ENCODE results near the gene CHCHD1. TPM values are rescaled to one million over a fixed set of nuclear protein-coding genes. Genes with fewer than 3 reads are reported as not detected.

The CHCHD1 gene
- polyA plus RNA-seq, 1 donor from 2014 or later = 54.4 TPM

DNA sequence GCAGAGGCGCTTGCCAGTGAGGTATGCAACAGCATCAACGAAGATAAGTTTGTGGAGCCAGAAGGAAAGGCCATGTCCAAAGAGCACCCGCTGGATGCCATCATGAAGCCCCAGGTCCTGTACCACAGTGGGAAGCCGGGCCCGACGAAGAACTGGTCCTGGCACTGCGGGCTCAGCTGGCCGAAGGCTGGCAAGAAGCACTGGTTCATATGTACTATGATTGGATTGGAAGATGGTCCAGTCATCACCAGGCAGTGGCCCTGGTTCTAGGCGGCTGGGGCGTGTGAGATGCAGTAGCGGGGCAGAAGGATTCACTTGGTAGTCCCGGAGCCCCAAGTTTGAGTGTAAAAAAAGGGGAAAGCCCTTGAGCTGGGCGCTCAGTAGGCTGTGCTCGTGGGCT is 25.6 kb downstream of the CHCHD1 start:
- Mint-ChIP-seq H3K27me3 (no peaks in the 10 kb centered on the region), H3K9me3 (no peaks in the 10 kb centered on the region), H3K4me1 (peaks cover 24 to 35% (median 33%) of the 10 kb centered on the region in 3 donors), H3K4me3 (peak overlapping the region in 1 of 4 donors; percentile 21), H3K27ac (peak overlapping the region in 1 of 3 donors; percentile 66), H3K36me3 (peaks cover 6% of the 10 kb centered on the region)

DNA sequence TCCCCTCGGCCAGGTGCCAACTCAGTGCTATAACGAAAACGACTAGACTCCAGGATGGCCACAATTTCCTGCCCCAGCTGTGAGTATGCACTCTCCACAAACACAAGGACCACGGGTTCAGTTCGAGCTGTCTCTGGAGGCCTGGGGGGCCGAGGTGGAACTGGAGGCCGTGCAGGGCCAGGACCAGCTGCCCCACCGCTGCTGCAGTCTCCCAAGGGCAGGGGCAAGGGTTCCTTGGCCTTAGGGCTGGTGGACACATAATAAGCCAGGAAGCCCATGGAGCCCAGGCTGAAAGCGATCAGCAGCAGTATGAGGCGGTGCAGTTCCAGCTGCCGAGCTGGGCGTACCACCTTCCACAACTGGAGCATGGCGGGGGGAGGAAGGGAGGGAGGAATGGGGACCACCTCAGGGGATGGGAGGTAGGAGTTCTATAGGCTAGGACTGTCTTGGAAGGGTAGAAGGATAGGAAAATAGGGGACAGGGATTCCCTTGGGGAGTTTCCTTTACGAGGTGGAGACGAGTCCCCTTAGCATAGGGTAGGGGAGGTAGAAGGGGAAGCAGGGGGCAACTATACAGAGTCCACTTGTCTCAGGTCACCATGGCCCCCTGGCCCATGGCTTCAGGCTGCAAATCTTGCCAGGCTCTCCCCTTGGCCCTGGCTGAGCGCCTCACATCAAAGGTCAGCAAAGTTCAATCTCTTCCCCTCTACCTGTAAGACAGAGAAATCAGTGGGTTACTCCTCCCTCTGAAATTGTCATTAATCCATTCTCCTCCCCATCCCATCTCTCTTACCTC is 26.4 kb downstream of the CHCHD1 start:
- Mint-ChIP-seq H3K36me3 (peaks cover 6% of the 10 kb centered on the region), H3K4me1 (peaks cover 24 to 35% (median 29%) of the 10 kb centered on the region in 3 donors), H3K9me3 (no peaks in the 10 kb centered on the region), H3K27me3 (no peaks in the 10 kb centered on the region), H3K27ac (peak overlapping the region in 1 of 3 donors; percentile 81), H3K4me3 (peak overlapping the region in 2 of 4 donors; percentile 23 to 76)

DNA sequence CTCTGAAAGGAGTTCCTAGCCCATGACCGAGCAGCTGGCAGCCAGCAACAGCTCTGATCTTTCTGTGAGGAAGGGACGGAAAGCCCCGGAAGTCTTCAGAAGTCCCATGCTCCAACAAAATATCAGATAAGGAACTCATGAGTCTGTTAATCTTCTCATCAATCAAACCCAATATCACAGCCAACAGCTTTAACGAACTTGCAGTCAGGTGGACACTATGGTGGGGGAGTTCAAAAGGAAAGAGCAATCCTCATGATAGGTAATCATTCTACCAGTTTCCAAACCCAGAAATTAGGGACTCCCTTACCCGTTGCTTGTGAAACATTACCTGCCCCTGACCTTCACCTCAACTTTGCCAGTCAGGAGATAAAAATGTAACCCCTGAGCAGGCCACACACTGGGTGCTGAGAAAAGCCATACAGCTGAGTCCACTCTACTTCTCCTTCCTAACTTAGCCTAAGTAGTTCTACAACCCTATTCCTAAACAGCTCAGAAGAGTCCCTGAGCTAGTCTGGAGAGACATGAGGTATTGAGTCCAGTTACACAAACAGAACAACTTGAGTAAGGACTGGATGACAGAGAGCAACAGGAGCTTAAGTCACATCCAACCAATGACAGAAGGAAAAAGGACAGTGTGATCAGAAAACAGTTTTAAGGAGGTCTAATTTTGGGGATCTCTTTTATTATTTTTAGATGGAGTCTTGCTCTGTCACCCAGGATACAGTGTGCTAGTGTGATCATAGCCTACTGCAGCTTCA is 27.4 kb downstream of the CHCHD1 start:
- H3K4me1 Mint-ChIP-seq = peaks cover 18 to 27% (median 18%) of the 10 kb centered on the region in 3 donors
- H3K36me3 Mint-ChIP-seq = peaks cover 2% of the 10 kb centered on the region
- H3K27me3 Mint-ChIP-seq = no peaks in the 10 kb centered on the region
- peak overlapping the region; percentile 70 to 82 (median 73) for H3K4me3 Mint-ChIP-seq
- no peaks in the 10 kb centered on the region for H3K9me3 Mint-ChIP-seq
- peak overlapping the region; percentile 63 to 81 (median 78) for H3K27ac Mint-ChIP-seq

DNA sequence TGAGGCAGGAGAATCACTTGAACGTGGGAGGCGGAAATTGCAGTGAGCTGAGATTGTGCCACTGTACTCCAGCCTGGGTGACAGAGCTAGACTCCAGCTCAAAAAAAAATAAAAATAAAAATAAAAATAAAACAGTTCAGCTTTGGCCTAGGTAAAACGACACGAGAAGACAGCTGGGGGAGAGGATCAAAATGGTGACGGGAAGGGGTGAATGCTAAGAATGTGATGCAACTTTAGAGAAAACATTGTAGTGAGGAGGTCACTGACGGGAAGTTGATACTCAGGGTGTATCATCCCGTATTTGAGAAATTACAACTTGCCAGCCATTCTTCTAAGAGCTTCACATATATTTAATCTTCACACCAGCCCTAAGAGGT is 28.5 kb downstream of the CHCHD1 start:
- Mint-ChIP-seq H3K4me3 (peak overlapping the region; percentile 76 to 95 (median 90)), H3K9me3 (no peaks in the 10 kb centered on the region), H3K27me3 (no peaks in the 10 kb centered on the region), H3K4me1 (peaks cover 18 to 27% (median 18%) of the 10 kb centered on the region in 3 donors), H3K27ac (peak overlapping the region; percentile 81 to 95 (median 87)), H3K36me3 (peaks cover 2% of the 10 kb centered on the region)

DNA sequence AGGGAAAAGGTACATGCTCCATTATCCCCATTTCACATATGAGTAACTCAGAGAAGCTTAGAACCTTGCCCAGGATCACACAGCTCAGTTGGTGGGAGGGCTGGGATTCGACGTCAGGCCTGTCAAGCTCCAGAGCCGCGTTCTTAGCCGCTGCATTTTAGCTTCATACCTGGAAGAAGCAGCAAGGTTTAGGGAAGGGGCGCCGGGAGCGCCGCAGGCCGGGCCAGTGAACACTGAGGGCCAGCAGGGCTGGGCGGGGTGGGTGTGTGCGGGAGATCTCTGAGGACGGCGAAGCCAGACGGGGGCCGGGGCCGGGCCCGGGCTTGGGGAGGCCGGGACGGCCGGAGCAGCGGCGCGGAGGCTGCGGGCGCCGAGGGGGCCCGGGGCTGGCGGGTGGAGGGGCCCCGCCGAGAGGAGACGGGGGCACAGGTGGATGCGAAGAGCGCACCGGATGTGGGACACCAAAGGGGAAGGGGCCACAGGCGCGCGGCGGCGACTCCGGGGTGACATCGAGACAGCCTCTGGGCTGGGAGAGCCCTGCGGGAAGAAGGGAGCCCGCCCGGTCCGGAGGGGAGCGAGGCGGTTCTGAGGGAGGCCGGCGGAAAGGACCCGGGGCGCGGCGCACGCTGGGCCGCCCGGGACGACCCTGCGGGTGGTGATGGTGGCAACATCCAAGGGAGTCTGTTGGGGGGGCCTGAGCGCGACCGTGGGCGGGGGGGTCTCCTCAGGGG is 29.1 kb downstream of the CHCHD1 start:
- Mint-ChIP-seq H3K4me1 (peaks cover 16 to 27% (median 18%) of the 10 kb centered on the region in 3 donors), H3K9me3 (no peaks in the 10 kb centered on the region), H3K4me3 (peak overlapping the region; percentile 76 to 95 (median 90)), H3K27ac (peak overlapping the region; percentile 30 to 95 (median 87)), H3K27me3 (no peaks in the 10 kb centered on the region), H3K36me3 (peaks cover 1% of the 10 kb centered on the region)

DNA sequence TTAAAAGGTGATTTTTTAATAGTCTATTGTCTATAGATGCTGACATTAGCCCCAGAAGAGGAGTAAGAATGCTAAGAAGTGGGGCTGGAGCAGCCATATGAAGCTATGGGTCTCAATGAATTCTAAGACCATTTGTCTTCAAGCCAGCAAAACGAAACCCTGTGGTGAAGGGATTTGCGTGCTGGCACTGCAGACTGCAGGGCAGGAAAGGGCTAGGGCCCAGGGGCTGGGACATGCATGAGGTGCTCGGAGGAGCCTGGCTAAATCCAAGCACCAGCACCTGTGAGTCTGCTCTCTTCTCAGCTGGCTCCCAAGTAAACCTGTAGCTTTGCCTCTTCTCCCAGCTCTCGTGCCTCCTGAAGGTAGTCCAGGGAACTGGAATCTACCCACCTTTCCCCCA is 30.8 kb downstream of the CHCHD1 start:
- Mint-ChIP-seq H3K36me3 (peaks cover 2% of the 10 kb centered on the region), H3K27ac (peak overlapping the region; percentile 35 to 93 (median 83))

DNA sequence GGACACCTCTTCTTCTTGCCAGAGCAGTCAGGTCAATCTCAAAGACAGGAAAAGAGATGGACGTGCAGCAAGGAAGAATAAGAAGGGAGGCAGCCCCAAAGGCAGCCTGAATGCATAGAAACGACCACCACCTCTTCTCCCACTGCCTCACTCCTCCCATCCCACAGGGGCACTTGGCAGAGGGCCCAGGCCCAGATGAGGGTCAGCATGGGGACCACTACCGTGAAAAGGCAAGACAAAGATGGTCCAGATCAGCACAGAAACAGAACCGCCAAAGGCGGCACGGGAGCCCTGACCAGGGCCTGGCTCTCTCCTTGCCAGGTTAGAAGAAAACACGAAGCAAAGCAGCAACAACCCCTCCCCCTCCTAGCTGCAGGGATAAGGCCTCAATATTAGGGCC is 31.5 kb downstream of the CHCHD1 start:
- Mint-ChIP-seq H3K4me3 (peak overlapping the region in 2 of 4 donors; percentile 12 to 85), H3K27me3 (no peaks in the 10 kb centered on the region), H3K27ac (peak overlapping the region in 2 of 3 donors; percentile 64 to 93), H3K4me1 (peaks cover 9 to 18% (median 12%) of the 10 kb centered on the region in 3 donors), H3K36me3 (peaks cover 2% of the 10 kb centered on the region), H3K9me3 (no peaks in the 10 kb centered on the region)

More for the DNA sequence above, 30.8 kb downstream of the CHCHD1 start:
- H3K27me3 Mint-ChIP-seq = no peaks in the 10 kb centered on the region
- peak overlapping the region in 3 of 4 donors; percentile 67 to 85 (median 72) for H3K4me3 Mint-ChIP-seq
- H3K4me1 Mint-ChIP-seq = peaks cover 9 to 18% (median 13%) of the 10 kb centered on the region in 3 donors
- H3K9me3 Mint-ChIP-seq = no peaks in the 10 kb centered on the region

DNA sequence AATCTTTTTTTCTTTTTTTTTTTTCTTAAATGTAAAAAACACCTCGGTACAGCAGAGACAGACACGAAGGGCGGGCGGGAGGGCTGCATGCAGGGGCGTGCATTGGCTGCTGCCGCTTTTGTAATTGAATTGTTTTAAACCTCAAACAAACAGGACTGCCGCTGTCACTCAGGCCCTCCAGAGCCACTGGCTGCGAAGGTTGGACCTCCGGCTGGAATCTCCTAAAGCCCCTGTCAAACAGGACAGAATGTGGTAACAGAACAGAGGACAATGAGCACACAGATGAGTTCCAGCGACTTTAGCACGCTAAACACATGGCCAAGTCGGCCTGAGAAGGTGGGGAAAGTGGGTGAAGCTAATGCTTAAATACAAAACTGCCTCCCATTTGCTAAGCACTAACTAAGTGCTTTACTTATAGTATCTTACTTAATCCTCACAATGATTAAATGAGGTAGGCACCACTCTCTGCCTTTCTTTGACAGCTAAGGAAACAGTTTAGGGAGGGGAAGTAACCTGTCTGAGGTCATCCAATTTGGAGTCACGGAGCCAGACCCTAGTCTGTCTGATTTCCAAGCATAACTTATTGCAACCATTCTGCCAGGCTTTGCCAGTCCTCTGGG is 32.5 kb downstream of the CHCHD1 start:
- Mint-ChIP-seq H3K27me3 (no peaks in the 10 kb centered on the region), H3K4me3 (peak overlapping the region in 1 of 4 donors; percentile 17), H3K4me1 (peaks cover 1 to 10% (median 5%) of the 10 kb centered on the region in 3 donors), H3K27ac (peak overlapping the region in 1 of 3 donors; percentile 32), H3K36me3 (peaks cover 2% of the 10 kb centered on the region), H3K9me3 (no peaks in the 10 kb centered on the region)

DNA sequence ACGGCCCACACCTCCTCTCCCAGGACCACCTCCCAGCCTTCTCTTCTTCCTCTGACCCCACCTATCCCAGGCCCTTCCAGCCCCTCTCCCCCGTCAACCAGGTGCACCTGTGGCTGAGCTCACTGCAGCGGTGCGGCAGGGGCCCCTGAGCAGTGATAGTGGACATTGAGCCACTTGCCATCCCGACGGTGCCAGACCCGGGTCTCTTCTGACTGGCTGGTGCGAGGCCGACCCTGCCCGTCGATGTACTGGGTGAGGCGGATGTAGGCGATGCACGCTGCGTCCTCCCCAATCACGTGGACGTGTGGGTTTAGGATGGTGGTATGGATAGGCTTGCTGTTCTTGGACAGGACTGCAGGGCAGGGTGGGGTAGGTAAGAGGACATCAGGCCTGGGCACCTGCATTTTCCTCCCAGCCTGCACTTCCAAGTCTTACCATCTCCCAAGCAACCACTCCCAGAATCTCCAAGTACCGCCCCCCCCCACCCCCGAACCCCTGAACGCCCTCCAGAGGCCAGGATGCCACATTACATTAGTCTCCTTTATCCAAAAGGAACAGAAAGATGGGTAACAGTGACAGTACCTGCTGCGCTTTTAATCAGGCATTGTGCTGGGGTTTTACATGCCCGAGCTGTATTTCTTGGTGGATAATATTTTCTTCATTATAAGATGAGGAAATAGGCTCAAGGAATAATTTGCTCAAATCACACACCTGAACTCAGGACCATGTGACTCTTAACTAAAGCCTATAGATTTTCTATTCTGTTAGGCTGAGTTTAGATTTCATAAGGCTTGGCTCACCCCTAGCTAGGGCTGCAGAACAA is 33.3 kb downstream of the CHCHD1 start:
- Mint-ChIP-seq H3K9me3 (no peaks in the 10 kb centered on the region), H3K27ac (peak overlapping the region in 2 of 3 donors; percentile 5 to 32), H3K36me3 (peaks cover 2% of the 10 kb centered on the region), H3K4me3 (peak overlapping the region in 1 of 4 donors; percentile 12), H3K27me3 (no peaks in the 10 kb centered on the region), H3K4me1 (peaks cover 0 to 4% (median 3%) of the 10 kb centered on the region in 3 donors)

DNA sequence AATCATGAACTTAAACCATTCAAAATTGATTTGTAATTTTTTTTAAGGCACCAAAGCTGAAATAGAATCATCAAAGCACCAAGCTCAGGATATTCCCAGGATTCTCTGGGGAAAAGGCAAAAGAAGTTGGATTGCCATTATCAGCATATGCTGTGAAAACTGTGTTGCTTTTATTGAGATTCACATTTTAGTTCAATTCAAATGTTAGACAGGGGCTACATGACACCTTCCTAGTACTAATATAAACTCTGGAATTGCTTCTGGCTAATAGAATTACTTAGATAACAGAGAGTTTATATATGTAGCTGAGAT is 33.8 kb downstream of the CHCHD1 start:
- Mint-ChIP-seq H3K27ac (peak overlapping the region in 1 of 3 donors; percentile 5), H3K36me3 (peaks cover 2% of the 10 kb centered on the region), H3K4me3 (no peak overlapping the region), H3K27me3 (no peaks in the 10 kb centered on the region), H3K4me1 (no peaks in the 10 kb centered on the region), H3K9me3 (no peaks in the 10 kb centered on the region)

DNA sequence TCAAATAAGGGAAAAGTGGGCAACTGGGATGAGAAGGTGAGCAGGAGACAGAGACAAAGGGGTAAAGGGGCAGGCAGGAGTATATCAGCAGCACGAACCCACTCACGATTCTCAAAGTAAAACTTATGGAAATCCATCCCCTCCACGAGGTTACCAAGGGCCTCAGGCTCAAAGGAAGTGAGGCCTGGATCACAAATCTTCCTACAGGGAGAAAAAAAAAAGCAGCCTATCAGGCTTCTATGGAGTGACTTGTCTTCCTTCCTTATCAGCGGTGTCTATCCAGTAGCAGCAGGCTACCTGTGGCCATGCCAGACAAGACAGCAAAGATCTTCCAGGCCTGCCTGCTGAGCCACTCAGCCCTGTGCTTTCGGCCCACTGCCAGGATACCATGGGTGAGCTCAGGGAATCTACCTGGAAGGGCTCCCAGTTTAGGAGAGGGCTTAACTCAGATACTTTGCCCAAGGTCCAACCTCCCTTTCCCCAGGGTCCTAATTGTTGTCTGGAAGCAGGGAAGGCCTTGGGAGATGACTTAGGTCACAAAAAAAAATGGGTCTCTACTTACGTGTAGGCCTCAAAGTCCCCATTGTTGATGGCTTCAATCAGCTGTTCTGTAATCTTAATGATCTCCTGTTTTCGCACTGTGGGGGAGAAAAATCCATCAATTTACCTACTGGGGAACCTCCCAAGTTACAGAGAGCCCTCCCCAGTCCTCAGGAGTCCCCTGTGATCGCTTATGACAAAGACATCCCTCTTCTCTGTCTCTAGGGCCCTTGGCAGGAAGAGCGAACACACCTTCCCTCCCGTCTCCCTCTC is 35.3 kb downstream of the CHCHD1 start:
- Mint-ChIP-seq H3K9me3 (no peaks in the 10 kb centered on the region), H3K27me3 (no peaks in the 10 kb centered on the region), H3K4me1 (no peaks in the 10 kb centered on the region), H3K36me3 (peaks cover 2% of the 10 kb centered on the region), H3K27ac (peak overlapping the region in 2 of 3 donors; percentile 46 to 60), H3K4me3 (peak overlapping the region in 2 of 4 donors; percentile 23 to 71)

DNA sequence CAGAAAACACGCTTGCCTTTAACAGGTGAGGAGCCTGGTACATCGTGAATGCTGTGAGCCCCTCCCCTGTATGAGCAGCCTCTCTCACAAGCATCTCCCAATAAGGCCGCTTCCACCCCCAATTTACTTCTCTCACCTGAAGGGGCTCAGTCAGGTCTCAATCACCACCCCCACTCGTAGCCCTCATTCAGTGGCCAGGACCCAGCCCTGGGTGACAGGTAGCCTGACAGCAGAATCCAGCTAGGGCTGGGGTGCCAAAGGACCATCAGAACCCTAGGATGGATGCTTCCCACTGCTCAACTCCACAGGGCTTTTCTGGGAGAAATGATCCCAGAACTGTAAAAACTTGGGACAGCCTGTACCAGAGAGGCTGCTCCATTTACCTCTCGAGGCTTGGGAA is 36.0 kb downstream of the CHCHD1 start:
- H3K4me3 Mint-ChIP-seq = no peak overlapping the region
- no peaks in the 10 kb centered on the region for H3K9me3 Mint-ChIP-seq
- peaks cover 2% of the 10 kb centered on the region for H3K36me3 Mint-ChIP-seq
- H3K4me1 Mint-ChIP-seq = no peaks in the 10 kb centered on the region
- H3K27me3 Mint-ChIP-seq = no peaks in the 10 kb centered on the region
- H3K27ac Mint-ChIP-seq = peak overlapping the region in 1 of 3 donors; percentile 60

DNA sequence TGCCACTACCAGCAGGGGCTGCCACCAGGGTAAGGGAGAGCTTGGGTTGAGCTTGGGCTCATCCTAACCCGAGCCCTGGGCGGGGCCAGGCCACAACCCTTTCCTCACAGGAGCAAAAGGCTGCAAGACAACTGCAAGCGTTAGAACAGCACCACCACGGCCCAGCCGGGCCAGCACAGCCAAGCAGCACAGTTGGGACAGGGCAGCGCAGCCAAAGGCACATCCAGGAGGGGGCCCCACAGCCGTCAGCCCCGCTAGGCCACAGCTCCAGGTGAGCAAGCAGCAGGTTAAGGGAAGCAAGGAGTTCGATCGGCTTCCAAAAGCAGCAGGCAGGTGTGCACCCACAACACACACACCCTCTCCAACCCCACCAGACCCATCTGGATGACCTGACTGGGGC is 36.6 kb downstream of the CHCHD1 start:
- H3K27ac Mint-ChIP-seq = no peak overlapping the region
- H3K27me3 Mint-ChIP-seq = no peaks in the 10 kb centered on the region
- peaks cover 2% of the 10 kb centered on the region for H3K36me3 Mint-ChIP-seq

More for the DNA sequence above, 36.6 kb downstream of the CHCHD1 start:
- Mint-ChIP-seq H3K4me1 (no peaks in the 10 kb centered on the region), H3K4me3 (no peak overlapping the region), H3K9me3 (no peaks in the 10 kb centered on the region)
